Adrenal gland (tissue), 5 donors: ENCODE measurements around the gene PEX10.

ENCODE experiments used
- POLR2A ChIP-seq, 2 donors: fragments of 450-650 bp; IDR thresholded peaks; one replicate each; pipeline ENCODE4 v1.6.1; 2017; ENCODE audit warnings: antibody characterized with exemption in 2 of 2, mild to moderate bottlenecking in 2 of 2, moderate library complexity in 1 of 2
- TF ChIP-seq, protein P1 (sequence below), 6 experiments: fragments of 450-650 bp in 4 of 6; fragments of 200-600 bp in 2 of 6; sonication (generic) in 1 of 6; IDR thresholded peaks; 1 replicate in 5 of 6; 2 replicates in 1 of 6; pipeline versions ENCODE4 v1.5.1 to v1.8.0; 2016 to 2021; ENCODE audit warnings: antibody characterized with exemption in 6 of 6, mild to moderate bottlenecking in 2 of 6, moderate library complexity in 1 of 6
- donor health status: DM: no; HTN: no; CAD: no.

GRCh38 chr1:2445823-2446215, 33.5 kb upstream of the PEX10 start:
- TF ChIP-seq, protein P1, sequence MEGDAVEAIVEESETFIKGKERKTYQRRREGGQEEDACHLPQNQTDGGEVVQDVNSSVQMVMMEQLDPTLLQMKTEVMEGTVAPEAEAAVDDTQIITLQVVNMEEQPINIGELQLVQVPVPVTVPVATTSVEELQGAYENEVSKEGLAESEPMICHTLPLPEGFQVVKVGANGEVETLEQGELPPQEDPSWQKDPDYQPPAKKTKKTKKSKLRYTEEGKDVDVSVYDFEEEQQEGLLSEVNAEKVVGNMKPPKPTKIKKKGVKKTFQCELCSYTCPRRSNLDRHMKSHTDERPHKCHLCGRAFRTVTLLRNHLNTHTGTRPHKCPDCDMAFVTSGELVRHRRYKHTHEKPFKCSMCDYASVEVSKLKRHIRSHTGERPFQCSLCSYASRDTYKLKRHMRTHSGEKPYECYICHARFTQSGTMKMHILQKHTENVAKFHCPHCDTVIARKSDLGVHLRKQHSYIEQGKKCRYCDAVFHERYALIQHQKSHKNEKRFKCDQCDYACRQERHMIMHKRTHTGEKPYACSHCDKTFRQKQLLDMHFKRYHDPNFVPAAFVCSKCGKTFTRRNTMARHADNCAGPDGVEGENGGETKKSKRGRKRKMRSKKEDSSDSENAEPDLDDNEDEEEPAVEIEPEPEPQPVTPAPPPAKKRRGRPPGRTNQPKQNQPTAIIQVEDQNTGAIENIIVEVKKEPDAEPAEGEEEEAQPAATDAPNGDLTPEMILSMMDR (IDR thresholded peaks at IDR 0.05): no peak
- TF ChIP-seq POLR2A (IDR thresholded peaks at IDR 0.05): no peak
